Activated T-cell treated with anti-CD3 and anti-CD28 coated beads, Interleukin-2, amount 50 U/mL, for 72 hours (primary cell): ENCODE measurements around the gene AKNAD1. TPM values are rescaled to one million over a fixed set of nuclear protein-coding genes. Genes with fewer than 3 reads are reported as not detected.

Source experiments
- ATAC-seq, 2 donors: fragments of 150-1000 bp; cut with Tn5 transposase; replicated peaks in 1 of 2; 2 replicates each; pipeline ENCODE4 v1.10.0; 2021; ENCODE audit warnings: moderate library complexity in 2 of 2, mild to moderate bottlenecking in 1 of 2
- DNase-seq, 2 donors: peaks; one replicate each; pipeline ENCODE4 v3.0.0; 2021 to 2022; ENCODE audit warnings: mixed read lengths in 1 of 2
- H3K27ac Mint-ChIP-seq: one replicate; pipeline ENCODE4 v1.8.0; 2022; ENCODE audit warnings: mild to moderate bottlenecking, moderate library complexity, mixed read lengths
- H3K27me3 Mint-ChIP-seq: one replicate; pipeline ENCODE4 v1.8.0; 2022; ENCODE audit warnings: low read depth, mixed read lengths
- H3K36me3 Mint-ChIP-seq, 2 donors: one replicate each; pipeline ENCODE4 v1.8.0; 2022; ENCODE audit warnings: mixed read lengths in 2 of 2, mild to moderate bottlenecking in 1 of 2; ENCODE audit not compliant: insufficient read depth in 2 of 2
- H3K4me1 Mint-ChIP-seq: one replicate; pipeline ENCODE4 v1.8.0; 2022; ENCODE audit warnings: low read depth, mixed read lengths
- H3K4me3 Mint-ChIP-seq, 2 donors: one replicate each; pipeline ENCODE4 v1.8.0; 2022; ENCODE audit warnings: mild to moderate bottlenecking in 2 of 2, mixed read lengths in 2 of 2, moderate library complexity in 2 of 2
- H3K9me3 Mint-ChIP-seq, 2 donors: one replicate each; pipeline ENCODE4 v1.8.0; 2022; ENCODE audit warnings: mixed read lengths in 2 of 2
- total RNA-seq, 2 donors: library from RNA; stranded (reverse); gene quantifications; one replicate each; pipeline ENCODE4 v1.2.3, GENCODE V29; 2022

AKNAD1 gene
- total RNA-seq, 2 donors from 2014 or later, result not detected

GRCh38 chr1:108881369-108881768 lies 24.5 kb upstream of the AKNAD1 start:
- DNase-seq (no peak), ATAC-seq (no peak)
- H3K4me1 Mint-ChIP-seq, result peaks cover 19% of the 10 kb centered on the region
- H3K4me3 Mint-ChIP-seq, result no peak overlapping the region
- peaks cover 0 to 1% of the 10 kb centered on the region in 2 donors for H3K36me3 Mint-ChIP-seq
- H3K9me3 Mint-ChIP-seq, result no peaks in the 10 kb centered on the region
- no peak overlapping the region for H3K27ac Mint-ChIP-seq
- no peaks in the 10 kb centered on the region for H3K27me3 Mint-ChIP-seq

- no peak for ATAC-seq
- Mint-ChIP-seq H3K9me3 (no peaks in the 10 kb centered on the region), H3K27ac (no peak overlapping the region), H3K27me3 (no peaks in the 10 kb centered on the region), H3K36me3 (peaks cover 0 to 1% of the 10 kb centered on the region in 2 donors), H3K4me3 (no peak overlapping the region), H3K4me1 (peaks cover 24% of the 10 kb centered on the region)
- DNase-seq, result no peak
Measured at GRCh38 chr1:108880850-108881249, 24.0 kb upstream of the AKNAD1 start.

GRCh38 chr1:108878678-108879077 lies 21.8 kb upstream of the AKNAD1 start:
- no peak overlapping the region for H3K4me3 Mint-ChIP-seq
- DNase-seq, result no peak
- peaks cover 24% of the 10 kb centered on the region for H3K4me1 Mint-ChIP-seq

GRCh38 chr1:108878160-108878469 lies 21.2 kb upstream of the AKNAD1 start:
- Mint-ChIP-seq H3K36me3 (peaks cover 0 to 1% of the 10 kb centered on the region in 2 donors), H3K4me3 (peak overlapping the region; percentile 93 to 97), H3K9me3 (no peaks in the 10 kb centered on the region), H3K27ac (no peak overlapping the region), H3K27me3 (no peaks in the 10 kb centered on the region), H3K4me1 (peaks cover 24% of the 10 kb centered on the region)
- DNase-seq (no peak), ATAC-seq (no peak)

More at GRCh38 chr1:108878678-108879077, 21.8 kb upstream of the AKNAD1 start:
- H3K27ac Mint-ChIP-seq, result no peak overlapping the region
- ATAC-seq, result no peak
- H3K9me3 Mint-ChIP-seq, result no peaks in the 10 kb centered on the region
- H3K36me3 Mint-ChIP-seq, result peaks cover 0 to 1% of the 10 kb centered on the region in 2 donors
- no peaks in the 10 kb centered on the region for H3K27me3 Mint-ChIP-seq

GRCh38 chr1:108877348-108878159 lies 20.7 kb upstream of the AKNAD1 start:
- Mint-ChIP-seq H3K27me3 (no peaks in the 10 kb centered on the region), H3K27ac (peak overlapping the region; percentile 38), H3K9me3 (no peaks in the 10 kb centered on the region), H3K36me3 (peaks cover 0 to 1% of the 10 kb centered on the region in 2 donors), H3K4me3 (peak overlapping the region; percentile 93 to 97), H3K4me1 (peaks cover 24% of the 10 kb centered on the region)
- ATAC-seq, result no peak
- DNase-seq, result peak in 1 of 2 donors; percentile 8

GRCh38 chr1:108871050-108871724 lies 14.3 kb upstream of the AKNAD1 start:
- Mint-ChIP-seq H3K27ac (no peak overlapping the region), H3K9me3 (no peaks in the 10 kb centered on the region), H3K27me3 (peaks cover 4% of the 10 kb centered on the region), H3K4me3 (no peak overlapping the region), H3K4me1 (peaks cover 3% of the 10 kb centered on the region), H3K36me3 (no peaks in the 10 kb centered on the region)
- DNase-seq (no peak), ATAC-seq (no peak)

- Mint-ChIP-seq H3K4me3 (no peak overlapping the region), H3K4me1 (no peaks in the 10 kb centered on the region), H3K9me3 (no peaks in the 10 kb centered on the region), H3K36me3 (no peaks in the 10 kb centered on the region), H3K27ac (no peak overlapping the region), H3K27me3 (peaks cover 4% of the 10 kb centered on the region)
- ATAC-seq, result no peak
- no peak for DNase-seq
Measured at GRCh38 chr1:108865316-108865910, 8.5 kb upstream of the AKNAD1 start.

GRCh38 chr1:108863984-108864383 lies 7.1 kb upstream of the AKNAD1 start:
- no peaks in the 10 kb centered on the region for H3K36me3 Mint-ChIP-seq
- DNase-seq (no peak), ATAC-seq (peak; percentile 69 to 79)
- H3K4me3 Mint-ChIP-seq, result no peak overlapping the region
- peaks cover 4% of the 10 kb centered on the region for H3K27me3 Mint-ChIP-seq
- H3K27ac Mint-ChIP-seq, result no peak overlapping the region
- no peaks in the 10 kb centered on the region for H3K9me3 Mint-ChIP-seq
- H3K4me1 Mint-ChIP-seq, result no peaks in the 10 kb centered on the region

GRCh38 chr1:108862698-108863477 lies 6.0 kb upstream of the AKNAD1 start:
- Mint-ChIP-seq H3K36me3 (no peaks in the 10 kb centered on the region), H3K4me1 (peaks cover 6% of the 10 kb centered on the region), H3K27me3 (peaks cover 10% of the 10 kb centered on the region), H3K27ac (no peak overlapping the region), H3K4me3 (no peak overlapping the region), H3K9me3 (no peaks in the 10 kb centered on the region)
- DNase-seq (no peak), ATAC-seq (no peak)

GRCh38 chr1:108862017-108862610 lies 5.2 kb upstream of the AKNAD1 start:
- ATAC-seq, result no peak
- Mint-ChIP-seq H3K4me1 (peaks cover 6% of the 10 kb centered on the region), H3K27ac (no peak overlapping the region), H3K9me3 (no peaks in the 10 kb centered on the region), H3K36me3 (no peaks in the 10 kb centered on the region), H3K4me3 (no peak overlapping the region), H3K27me3 (peaks cover 6% of the 10 kb centered on the region)
- no peak for DNase-seq

- Mint-ChIP-seq H3K9me3 (no peaks in the 10 kb centered on the region), H3K27ac (no peak overlapping the region), H3K4me1 (peaks cover 6% of the 10 kb centered on the region), H3K36me3 (no peaks in the 10 kb centered on the region), H3K27me3 (peaks cover 6% of the 10 kb centered on the region), H3K4me3 (no peak overlapping the region)
- no peak for ATAC-seq
- no peak for DNase-seq
Measured at GRCh38 chr1:108861566-108861965, 4.7 kb upstream of the AKNAD1 start.

GRCh38 chr1:108860190-108860907 lies 3.5 kb upstream of the AKNAD1 start:
- Mint-ChIP-seq H3K4me1 (peaks cover 6% of the 10 kb centered on the region), H3K9me3 (no peaks in the 10 kb centered on the region), H3K36me3 (no peaks in the 10 kb centered on the region), H3K27me3 (peaks cover 6% of the 10 kb centered on the region), H3K4me3 (no peak overlapping the region), H3K27ac (no peak overlapping the region)
- ATAC-seq (no peak), DNase-seq (no peak)
